Fibroblast of skin of left biceps (primary cell): ENCODE measurements around the gene ADGRD2.

ENCODE experiments used
- DNase-seq, 2 experiments: peaks; one replicate each; pipeline ENCODE4 v3.0.0-alpha.2; 2013; ENCODE audit warnings: low read depth in 2 of 2

ADGRD2 gene

DNA sequence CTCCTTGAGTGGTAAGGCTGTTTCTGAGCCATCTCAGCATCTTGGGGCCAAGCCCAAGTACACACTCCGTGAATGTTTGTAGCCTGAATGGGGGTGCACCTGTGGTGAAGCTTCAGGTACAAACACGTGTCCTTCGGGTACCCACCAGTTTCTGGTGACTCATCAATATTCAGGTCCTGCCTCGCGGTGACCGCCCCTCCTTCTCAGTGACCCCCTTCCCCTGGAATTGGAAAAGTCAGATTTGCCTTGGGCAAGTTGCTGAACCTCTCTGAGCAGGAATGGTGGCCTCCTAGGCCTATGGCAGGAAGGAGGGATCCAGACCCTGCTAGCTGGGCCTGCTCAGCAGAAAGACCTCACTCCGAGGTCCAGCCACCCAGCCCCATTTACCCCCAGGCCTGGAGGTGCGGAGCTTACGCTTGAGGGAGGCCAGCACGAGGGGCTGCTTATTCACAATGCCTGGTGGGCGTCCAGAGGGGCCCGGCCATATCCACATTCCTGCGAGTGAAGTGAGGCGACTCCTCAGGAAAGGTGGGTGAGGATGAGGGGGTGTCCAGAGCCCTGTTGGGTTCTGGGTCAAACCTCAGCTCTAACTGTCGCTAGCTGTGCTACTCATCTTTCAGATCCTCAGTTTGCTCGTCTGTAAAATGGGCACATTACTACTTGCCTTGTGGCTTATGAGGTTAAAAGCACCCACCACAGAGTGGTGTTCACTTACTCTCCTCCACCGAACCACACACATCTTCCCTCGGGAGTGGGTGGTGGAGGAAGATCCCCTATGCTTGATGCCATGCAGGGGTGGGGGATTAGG is 7.0 kb downstream of the ADGRD2 start:
- no peak for DNase-seq

DNA sequence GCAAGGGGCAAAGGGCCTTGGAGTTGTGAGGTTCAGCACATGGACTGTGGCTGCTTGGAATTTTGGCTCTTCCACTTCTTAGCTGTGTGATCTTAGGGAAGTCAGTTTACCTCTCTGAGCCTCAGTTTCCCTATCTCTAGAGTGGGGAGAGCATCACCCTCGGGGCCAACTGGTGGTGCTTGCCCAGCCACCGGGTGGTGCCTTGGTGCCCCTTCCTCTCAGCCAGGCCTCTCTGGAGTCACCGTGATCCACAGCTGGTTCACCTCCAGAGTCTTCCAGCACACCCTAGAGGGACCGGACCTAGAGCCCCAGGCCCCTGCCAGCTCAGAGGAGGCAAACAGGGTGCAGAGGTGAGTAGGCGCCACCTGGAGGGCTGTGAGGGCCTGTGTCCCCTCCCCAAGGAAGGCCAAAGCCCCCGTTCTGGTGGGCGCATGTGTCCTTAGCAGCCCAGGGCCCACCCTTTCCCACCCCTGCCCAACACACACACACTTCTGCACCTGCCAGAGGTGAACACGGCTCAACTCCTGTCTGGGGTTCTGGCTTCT is 7.7 kb downstream of the ADGRD2 start:
- no peak for DNase-seq

DNA sequence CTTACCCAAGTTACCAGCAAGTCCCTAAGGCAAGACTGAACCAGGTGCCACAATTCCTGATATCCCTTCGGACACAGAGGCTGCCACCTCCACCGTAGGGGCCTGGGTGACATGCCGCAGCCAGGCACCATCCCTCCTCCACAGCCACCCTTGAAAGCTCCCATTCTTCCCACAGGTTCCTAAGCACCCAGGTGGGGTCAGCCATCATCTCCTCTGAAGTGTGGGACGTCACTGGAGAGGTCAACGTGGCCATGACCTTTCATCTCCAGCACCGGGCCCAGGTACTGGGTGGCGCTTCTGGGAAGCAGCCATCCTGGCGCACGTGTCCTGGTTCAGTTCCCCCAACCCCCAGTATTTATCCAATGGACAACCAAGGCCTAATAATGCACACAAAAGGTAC is 8.2 kb downstream of the ADGRD2 start:
- no peak for DNase-seq

DNA sequence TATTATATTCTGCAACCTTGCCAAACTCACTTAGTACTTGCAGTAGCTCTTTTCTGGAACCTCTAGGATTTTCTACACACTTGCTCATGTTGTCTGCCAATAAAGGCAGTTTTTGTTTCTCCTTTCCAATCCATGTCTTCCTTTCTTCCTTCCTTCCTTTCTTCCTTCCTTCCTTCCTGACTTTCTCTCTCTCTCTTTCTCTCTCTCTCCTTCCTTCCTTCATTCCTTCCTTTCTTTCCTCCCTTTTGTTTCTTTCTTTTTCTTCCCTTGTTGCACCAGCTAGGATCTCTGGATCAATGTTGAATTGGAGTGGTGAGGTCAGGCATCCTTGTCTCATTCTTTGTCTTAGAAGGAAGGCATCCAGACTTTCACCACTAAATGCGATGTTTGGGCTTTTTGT is 12.5 kb downstream of the ADGRD2 start:
- no peak for DNase-seq

DNA sequence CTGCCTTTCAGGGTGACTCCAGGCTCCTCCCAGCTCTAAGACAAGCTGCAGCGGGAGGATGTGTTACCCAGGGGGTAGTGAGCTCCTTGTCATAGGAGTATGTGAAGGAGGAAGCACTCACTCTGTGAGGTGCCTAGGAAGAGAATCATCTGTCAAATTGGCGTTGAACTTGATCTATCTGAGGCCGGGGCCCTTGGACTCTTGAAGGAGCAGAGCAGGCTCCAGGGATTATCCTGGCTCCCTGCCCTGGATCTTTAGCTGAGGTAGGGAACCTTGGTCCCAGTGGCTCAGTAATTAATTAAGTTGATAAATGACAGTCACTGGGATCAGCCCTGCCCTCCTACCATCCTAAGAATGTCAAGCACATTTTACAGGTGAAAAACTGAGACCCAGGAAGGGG is 15.5 kb downstream of the ADGRD2 start:
- DNase-seq: no peak

DNA sequence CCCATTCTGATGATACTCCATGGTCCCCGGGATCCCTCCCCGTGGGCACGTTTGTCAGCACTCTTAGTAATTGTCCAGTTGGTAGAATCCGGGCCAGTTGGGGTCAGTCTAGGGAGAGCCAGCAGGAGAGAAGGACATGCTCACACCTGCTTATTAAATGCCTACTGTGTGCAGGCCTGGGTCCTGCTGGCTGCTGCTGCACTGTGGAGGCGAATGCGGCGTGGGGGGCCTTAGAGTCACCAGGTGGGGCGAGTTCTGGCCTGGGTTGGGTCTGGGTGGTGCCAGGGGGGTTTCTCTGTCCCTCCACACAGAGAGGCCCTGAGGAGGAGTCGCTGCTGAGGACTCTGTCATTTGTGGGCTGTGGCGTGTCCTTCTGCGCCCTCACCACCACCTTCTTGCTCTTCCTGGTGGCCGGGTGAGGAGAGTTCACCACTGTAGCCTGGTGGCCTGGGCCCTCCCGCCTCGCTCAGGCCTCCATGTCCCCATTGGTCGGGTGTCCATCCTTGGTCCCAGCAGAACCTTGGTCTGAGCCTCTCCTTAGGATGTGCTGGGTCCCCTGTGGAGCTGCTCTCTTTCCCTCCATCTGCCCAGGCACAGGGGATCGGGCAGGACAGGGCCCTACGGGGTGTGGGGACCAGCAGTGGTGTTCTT is 17.3 kb downstream of the ADGRD2 start:
- DNase-seq: no peak

DNA sequence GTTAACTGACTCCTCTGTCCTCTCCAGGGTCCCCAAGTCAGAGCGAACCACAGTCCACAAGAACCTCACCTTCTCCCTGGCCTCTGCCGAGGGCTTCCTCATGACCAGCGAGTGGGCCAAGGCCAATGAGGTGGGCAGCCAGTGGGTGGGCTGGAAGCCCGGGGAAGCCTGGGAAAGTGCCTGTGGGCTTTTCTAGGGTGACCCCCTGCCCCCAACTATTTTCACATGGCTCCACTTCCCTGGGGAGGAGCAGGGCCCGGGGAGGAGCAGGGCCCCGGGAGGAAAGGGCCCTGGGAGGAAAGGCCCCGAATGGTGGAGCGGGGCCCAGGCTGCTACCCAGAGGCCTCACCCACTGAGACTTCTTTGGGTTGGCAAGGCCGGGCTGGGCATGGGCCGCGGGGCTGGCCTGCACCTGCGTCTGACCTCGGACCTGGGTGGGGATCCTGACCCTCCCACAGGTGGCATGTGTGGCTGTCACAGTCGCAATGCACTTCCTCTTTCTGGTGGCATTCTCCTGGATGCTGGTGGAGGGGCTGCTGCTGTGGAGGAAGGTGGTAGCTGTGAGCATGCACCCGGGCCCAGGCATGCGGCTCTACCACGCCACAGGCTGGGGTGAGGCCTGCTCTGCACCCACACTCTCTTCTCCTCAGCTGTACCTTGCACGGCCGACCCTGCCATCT is 17.9 kb downstream of the ADGRD2 start:
- no peak for DNase-seq

DNA sequence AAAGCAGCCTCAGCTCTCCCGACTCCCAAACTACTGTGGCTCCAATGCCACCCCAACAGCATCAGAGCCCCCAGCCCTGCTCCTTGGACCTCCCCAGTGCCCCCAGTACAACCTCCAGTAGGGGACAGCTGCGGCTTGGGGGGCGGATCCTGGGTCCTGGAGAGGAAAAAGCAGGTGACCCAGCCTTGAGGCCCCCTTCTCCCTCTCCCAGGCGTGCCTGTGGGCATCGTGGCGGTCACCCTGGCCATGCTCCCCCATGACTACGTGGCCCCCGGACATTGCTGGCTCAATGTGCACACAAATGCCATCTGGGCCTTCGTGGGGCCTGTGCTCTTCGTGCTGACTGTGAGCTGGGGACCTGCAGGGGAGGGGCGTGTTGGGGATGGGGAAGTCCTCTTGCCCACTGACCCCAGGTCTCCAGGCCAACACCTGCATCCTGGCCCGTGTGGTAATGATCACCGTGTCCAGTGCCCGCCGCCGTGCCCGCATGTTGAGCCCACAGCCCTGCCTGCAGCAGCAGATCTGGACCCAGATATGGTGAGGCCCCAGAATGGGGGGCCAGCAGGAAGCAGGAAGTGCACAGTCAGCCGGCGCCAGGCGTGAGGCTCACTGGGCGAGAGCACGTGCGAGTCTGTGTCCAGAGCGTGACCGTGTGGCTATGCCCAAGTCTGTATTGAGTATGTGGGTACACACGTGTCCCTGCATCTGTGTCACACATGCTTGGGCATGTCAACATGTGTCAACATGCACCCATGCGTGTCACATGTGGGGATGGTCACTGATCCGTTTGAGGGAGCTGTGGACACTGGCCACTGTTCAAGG is 19.0 kb downstream of the ADGRD2 start:
- no peak for DNase-seq

DNA sequence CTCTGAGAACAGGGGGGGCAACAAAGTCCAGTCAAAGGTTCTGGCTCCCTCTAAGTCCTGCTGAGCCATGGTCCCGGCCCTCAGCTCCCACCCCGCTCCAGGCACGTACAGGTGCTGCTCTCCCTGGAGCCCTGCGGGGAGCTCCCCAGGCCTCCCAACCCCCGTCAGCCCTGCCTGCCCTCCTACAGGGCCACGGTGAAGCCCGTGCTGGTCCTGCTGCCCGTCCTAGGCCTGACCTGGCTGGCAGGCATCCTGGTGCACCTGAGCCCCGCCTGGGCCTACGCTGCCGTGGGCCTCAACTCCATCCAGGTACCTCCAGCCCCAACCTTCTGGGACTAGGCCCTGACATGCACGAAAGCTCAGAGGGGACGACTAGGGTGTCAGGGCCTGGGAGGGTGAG is 20.1 kb downstream of the ADGRD2 start:
- DNase-seq: no peak

DNA sequence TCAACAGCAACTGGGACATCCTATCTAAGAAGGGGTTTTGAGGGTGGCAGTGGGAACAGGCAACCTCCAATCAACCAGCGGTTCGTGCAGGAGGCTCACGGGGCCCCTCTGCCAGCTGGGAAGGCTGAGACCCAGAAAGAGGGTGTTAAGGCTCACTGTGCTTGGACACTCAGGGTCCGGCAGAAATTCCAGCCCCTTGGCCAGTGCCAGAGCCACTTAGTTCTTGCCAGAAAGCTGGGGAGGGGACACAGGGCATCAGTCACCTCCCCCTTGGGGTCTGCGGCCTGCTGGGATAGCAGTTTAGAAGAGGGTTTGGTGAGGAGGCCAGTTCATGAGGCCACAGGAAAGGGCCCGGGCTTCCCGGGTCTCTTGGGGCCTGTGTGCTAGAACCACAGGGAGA is 20.5 kb downstream of the ADGRD2 start:
- DNase-seq: no peak

DNA sequence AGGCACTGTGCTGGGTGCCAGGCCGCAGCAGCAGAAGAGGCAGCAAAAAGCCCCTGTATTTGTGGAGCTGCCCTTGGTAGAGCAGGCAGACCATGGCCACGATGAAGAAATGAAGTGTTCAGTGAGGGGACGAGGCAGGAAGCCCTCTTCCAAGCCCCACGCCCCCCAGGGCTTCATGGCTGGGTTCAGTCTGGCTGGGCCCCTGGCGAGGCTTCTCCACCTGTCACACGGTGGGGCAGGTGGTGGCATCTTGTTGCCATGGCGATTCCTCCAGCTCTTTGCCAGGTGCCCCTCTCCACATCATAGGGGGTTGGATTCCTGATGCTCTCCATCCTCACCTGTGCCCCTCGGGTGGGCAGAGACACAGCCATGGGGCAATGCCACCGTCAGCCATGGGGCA is 21.5 kb downstream of the ADGRD2 start:
- DNase-seq: no peak

DNA sequence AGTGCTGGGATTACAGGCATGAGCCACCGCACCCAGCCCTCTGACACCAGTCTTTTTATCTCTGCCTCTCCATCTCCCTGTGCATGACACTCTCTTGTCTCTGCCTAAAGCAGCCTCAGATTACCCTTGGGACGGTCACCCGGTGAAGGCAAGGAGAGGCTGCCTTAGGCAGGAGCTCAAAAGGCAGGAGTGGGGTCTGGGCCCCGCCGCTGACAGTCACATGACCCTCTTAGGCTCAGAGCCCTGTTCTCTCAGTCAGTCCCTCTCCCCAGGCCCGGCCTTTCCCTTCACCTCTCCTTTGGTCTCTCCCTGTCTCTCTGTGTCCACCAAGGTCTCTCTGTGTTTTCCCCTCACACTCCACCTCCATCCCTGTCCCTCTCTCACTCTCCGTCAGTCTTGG is 22.5 kb downstream of the ADGRD2 start:
- DNase-seq: no peak

DNA sequence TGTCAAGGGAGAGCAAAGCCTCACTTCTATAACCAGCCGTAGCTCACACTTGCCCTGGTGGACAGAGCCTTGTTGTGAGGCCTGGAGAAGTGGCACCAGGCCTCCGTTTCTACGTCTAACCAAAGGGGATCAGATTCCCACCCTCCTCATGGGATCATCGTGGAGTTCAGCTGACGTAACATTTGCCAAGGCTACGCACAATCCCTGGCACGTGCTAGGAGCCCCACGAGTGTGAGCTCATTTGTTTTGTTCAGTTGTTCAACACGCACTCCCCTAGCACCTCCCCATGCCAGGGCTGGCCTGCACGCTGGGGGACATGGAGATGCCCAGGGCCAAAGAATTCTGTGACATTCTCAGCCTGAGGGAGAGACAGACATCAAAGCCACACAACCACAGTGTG is 23.1 kb downstream of the ADGRD2 start:
- no peak for DNase-seq

DNA sequence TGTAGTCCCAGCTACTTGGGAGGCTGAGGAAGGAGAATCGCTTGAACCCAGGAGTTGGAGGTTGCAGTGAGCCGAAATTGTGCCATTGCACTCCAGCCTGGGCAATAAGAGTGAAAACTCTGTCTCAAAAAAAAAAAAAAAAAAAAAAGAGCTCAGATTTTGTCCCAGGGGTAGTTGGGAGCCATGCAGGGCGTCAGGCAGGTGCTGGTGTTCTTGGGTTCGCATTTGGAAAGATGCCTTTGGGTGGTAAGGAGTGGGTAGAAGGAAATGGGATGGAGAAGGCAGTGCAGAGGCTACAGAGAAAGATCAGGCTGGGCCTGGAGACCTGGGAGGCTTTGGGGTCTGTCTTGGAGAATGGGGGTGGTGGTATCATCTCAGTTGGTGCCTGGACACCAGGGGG is 23.9 kb downstream of the ADGRD2 start:
- DNase-seq: no peak

DNA sequence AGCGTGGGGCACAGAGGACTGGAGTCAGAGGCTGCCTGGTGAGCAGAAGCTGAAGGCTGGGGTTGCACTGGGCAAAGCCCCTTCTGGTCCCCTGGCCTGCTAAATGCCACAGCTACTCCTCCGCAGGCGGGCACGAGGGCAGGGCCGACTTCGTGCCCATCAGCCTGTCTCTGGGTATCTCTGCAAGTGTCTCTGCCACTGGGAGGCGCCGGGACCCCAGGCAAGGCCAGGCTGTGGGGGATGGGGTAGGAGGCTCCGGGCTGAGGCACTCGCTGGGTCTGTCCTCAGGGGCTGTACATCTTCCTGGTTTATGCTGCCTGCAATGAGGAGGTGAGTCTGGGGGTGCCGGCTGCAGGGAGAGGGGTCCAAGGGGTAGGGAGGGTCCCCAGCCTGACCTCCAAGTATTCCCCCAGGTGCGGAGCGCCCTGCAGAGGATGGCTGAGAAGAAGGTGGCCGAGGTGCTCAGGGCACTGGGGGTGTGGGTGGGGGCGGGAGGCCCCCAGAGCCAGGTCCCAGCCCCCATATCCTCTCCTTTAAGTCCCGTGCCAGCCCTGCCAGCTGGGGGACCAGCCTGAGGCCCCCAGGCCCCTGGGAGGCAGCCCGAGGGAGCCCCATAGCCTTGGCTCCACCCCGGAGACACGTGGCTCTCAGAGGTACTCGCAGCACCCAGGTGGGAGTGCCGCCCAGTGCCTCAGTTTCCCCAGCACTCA is 25.1 kb downstream of the ADGRD2 start:
- DNase-seq: no peak

DNA sequence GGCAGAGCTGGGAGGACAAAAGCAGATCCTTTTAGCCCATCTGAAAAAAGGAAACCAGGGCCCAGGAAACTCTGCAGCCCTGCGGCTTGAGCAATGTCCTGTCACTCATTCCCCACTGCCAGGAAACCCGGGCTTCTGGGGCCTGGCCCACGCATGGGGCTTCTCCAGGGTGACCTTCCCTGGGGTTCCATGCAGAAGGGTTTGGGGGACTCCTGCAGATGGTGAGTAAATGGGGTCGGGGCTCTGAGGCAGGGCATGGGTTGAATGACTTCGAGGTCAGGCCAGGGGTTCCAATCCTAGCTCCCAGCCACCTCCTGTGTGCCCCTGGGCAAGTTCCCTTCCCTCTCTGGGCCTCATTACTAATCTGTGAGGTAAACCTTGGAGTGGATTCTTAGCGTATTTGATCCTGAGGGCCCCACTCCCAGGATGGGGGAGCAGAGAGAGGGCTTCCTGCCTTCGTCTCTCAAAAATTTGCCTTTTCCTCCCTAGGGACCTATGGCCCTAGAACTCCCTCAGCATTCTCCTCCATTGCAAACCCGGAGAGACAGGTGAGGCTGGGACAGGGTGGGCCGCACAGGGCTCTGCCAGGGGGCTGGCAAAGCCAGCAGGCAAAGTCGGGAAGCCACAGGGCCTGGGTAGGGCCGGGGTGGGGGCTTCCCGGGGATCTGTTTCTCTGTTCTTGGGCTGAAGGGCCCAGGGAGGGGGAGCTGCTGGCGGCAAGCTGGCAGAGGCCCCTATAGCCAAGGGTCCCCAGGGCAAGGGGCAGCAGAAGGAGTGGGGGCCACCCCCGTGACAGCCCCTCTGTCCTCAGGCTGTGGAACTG is 25.8 kb downstream of the ADGRD2 start:
- DNase-seq: no peak

DNA sequence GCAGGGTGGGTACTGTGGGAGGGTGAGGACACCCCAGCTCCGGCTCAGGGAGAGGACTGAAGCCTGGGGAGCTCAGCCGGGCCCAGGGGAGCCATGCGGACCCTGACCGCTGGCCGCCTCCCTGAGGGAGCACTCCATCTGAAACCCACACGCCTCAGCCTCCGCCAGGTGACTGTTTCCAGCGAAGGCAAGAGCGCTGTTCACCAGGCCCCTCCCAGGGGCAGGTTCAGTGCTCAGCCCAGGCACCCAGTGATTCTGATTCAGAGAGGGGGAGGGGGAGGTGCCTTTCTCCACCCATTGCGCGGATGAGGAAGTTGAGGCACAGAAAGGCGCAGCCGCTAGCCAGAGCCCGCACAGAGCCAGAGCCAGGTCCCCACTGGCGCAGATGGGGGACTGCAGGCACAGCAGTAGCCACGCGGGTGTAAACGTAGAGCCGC is 27.0 kb downstream of the ADGRD2 start:
- DNase-seq: no peak

DNA sequence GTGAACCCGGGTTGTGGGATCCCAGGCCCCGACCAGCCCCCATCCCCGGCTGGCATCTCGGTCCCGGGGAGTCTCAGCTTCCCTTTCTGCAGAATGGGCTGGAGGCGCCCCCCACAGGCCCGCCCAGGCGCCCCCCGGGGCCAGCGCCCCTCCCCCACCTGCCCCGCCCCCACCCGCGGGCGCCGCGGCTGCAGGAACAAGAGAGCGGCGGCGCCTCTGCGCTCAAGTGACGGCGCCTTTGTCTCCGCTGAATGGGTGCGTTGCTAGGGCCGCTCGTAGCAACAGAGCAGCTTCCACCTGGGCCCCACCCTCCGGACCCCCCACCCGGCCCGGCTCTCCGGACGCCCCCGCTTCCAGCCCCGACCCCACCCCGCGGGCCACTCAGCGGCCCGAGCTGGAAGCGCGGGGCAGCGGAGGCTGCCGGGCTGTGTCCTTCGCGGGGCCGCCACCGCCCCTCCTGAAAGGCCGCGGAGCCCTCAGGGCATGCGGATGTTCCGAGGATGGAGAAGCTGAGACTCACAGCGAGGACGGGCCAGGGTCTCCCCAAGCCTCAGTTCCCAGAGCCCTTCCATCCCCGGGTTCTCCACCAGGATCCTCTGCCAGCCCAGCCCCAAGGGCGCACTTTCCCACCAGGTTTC is 27.5 kb downstream of the ADGRD2 start:
- DNase-seq: no peak

DNA sequence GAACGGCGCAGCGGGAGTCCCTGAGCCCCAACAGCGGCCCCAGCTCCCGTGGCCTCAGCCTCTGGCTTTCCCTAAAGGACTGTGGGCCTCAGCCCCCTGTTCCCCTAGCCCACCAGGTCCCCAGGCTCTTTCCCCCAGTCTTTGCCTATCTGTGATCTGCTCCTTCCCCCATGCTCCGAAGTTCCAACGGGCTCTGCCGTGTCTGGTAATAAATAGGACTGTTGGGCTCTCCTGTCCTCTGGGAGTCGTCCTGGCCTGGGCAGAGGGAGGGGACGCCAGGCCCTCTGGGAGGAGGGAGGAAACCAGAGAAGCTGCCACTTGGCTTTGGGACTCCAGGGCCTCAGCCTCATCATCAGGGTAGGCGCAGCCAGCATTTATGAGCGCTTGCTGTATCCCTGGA is 28.1 kb downstream of the ADGRD2 start:
- DNase-seq: no peak

DNA sequence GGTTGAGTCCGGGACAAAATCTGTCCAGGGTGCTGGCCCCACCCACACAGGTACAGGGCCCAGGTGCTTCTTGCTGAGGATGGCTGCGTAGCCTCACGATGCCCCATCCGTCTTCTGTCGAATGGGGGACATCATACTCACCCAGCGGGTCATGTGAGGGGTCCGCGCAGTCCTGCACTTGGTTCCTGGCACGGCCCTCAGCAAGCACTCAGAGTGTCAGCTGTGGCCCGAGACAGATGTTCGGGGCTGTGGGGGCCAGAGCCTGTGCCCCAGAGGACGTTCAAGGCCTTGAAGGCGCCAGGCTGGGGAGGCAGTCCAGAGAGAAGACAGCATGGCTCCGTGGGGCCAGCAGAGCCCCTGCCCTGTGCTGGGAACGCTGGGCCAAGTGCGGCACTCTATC is 29.1 kb downstream of the ADGRD2 start:
- no peak for DNase-seq
